ENCODE data around the gene TGM2.

Gene TGM2

GRCh38 chr20:38173237-38174156, 8.4 kb upstream of the TGM2 start:
- peak; percentile 12 for DNase-seq

GRCh38 chr20:38172408-38172807, 7.3 kb upstream of the TGM2 start:
- DNase-seq: peak; percentile 4

GRCh38 chr20:38171675-38172043, 6.6 kb upstream of the TGM2 start:
- DNase-seq: no peak

- DNase-seq: peak; percentile 17
Observed at GRCh38 chr20:38170826-38171674, 6.0 kb upstream of the TGM2 start.

- no peak for DNase-seq
Observed at GRCh38 chr20:38170219-38170825, 5.3 kb upstream of the TGM2 start.

- DNase-seq: no peak
Observed at GRCh38 chr20:38169636-38170193, 4.6 kb upstream of the TGM2 start.

GRCh38 chr20:38168791-38169589, 3.9 kb upstream of the TGM2 start:
- DNase-seq: peak; percentile 8

GRCh38 chr20:38167851-38168760, 3.0 kb upstream of the TGM2 start:
- DNase-seq: peak; percentile 34

- DNase-seq: no peak
Observed at GRCh38 chr20:38167328-38167850, 2.3 kb upstream of the TGM2 start.

GRCh38 chr20:38166703-38167233, 1.7 kb upstream of the TGM2 start:
- no peak for DNase-seq

- DNase-seq: no peak
Observed at GRCh38 chr20:38165966-38166702, 1.1 kb upstream of the TGM2 start.

- no peak for DNase-seq
Observed at GRCh38 chr20:38164624-38165088, 414 bp downstream of the TGM2 start.

- DNase-seq: no peak
Observed at GRCh38 chr20:38164069-38164468, 1.0 kb downstream of the TGM2 start.

- DNase-seq: no peak
Observed at GRCh38 chr20:38162878-38163875, 1.9 kb downstream of the TGM2 start.

GRCh38 chr20:38162149-38162548, 2.9 kb downstream of the TGM2 start:
- peak; percentile 16 for DNase-seq

- DNase-seq: no peak
Observed at GRCh38 chr20:38161412-38161774, 3.7 kb downstream of the TGM2 start.

- peak; percentile 85 for DNase-seq
Observed at GRCh38 chr20:38159957-38160756, 4.9 kb downstream of the TGM2 start.

GRCh38 chr20:38159566-38159956, 5.5 kb downstream of the TGM2 start:
- peak; percentile 77 for DNase-seq
